Measurements from ENCODE around the gene FCHSD2. TPM values are rescaled to one million over a fixed set of nuclear protein-coding genes. Genes with fewer than 3 reads are reported as not detected.
"Not testable (repeated sequence)": the region's sequence is repeated elsewhere in the genome, so short reads cannot be mapped to it uniquely, and the experiment has no call there.

FCHSD2 gene
- total and polyA plus RNA-seq, 2 of the 13 experiments (the other 11 are each of a cell fraction or from before 2014, with no cell fraction given): 20.5 to 24.8 TPM

DNA sequence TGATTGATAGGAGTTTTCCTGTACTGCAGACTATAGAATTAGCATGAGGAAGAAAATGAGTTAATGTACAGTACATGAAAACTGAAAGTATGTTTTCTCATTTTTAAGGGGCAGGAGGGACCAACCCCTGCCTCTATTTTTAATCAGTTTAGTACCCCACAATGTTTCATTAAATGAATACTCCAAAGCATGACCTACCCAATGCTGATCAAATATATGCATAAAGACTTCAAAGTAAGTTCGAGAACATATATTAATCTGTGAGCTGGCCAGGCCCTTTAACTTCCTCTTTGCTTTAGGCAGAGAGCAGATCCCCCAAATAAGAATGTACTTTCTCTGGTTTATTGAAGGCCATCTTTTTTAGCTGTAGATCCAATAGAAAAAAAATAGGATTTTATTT lies 161.0 kb downstream of the FCHSD2 start:
- CTCF ChIA-PET (ENCODE audit: low intra/inter-chr PET ratio, low total read pairs): no interaction called here
- Histone ChIP-seq H3K4me2 (ENCODE audit: low read depth, low read length) (no peak overlapping the region), H3K27ac (ENCODE audit: extremely low read length, insufficient read depth, low read length) (no peak overlapping the region), H2AFZ (ENCODE audit: low read length) (no peak overlapping the region), H3K79me2 (ENCODE audit: insufficient read depth, low read length) (no peaks in the 10 kb centered on the region), H3K4me1 (ENCODE audit: insufficient read depth, low read length) (peaks cover 6% of the 10 kb centered on the region; the same call in 1 of the 2 replicates), H3K4me3 (replicated peaks in 1 of 3; ENCODE audit: insufficient read depth in 1 of 3, low read depth in 2 of 3, low read length in 3 of 3) (no peak overlapping the region), H3K27me3 (ENCODE audit: control insufficient read depth in 1 of 2, insufficient read depth in 2 of 2, low read length in 2 of 2) (no peaks in the 10 kb centered on the region), H3K9me3 (ENCODE audit: low read length) (no peaks in the 10 kb centered on the region), H3K9ac (ENCODE audit: insufficient read depth, low read depth, low read length) (no peak overlapping the region), H3K36me3 (replicated peaks in 1 of 2; ENCODE audit: control insufficient read depth in 1 of 2, insufficient read depth in 2 of 2, low read length in 2 of 2) (peaks cover 12 to 56% of the 10 kb centered on the region in 2 experiments), H4K20me1 (ENCODE audit: insufficient read depth, low read length) (no peaks in the 10 kb centered on the region)
- DNase-seq (ENCODE audit: low spot score): no peak
- in situ Hi-C loops (cut with HindIII; ENCODE audit: extremely low pct_ligation_motif_present, low pct_unique_long_range_greater_than_20kb): no loop called here
- no peak for FAIRE-seq
- TSS peak; percentile 10 for BruUV-seq (replicated peaks)
- no peak for ATAC-seq
- 97% methylated on average over 1 of the region's 1 CpG for WGBS (ENCODE audit: low lambda C conversion rate)
- TF ChIP-seq PAX8 (CRISPR knock-in tag; IDR thresholded peaks at IDR 0.05; ENCODE audit: borderline replicate concordance) (no peak), ZNF563 (CRISPR knock-in tag; IDR thresholded peaks at IDR 0.05) (no peak), ZSCAN30 (CRISPR knock-in tag; IDR thresholded peaks at IDR 0.05) (no peak), FOXP4 (CRISPR knock-in tag; IDR thresholded peaks at IDR 0.05) (no peak)
- intact Hi-C loops (cut with micrococcal nuclease; ENCODE audit: unreplicated experiment): no loop called here
- POLR2A ChIA-PET: interaction anchor here (0.8 kb wide), 1 partner anchor 159 kb away, joined by 3 read pairs; no protein-coding TSS in a partner anchor

DNA sequence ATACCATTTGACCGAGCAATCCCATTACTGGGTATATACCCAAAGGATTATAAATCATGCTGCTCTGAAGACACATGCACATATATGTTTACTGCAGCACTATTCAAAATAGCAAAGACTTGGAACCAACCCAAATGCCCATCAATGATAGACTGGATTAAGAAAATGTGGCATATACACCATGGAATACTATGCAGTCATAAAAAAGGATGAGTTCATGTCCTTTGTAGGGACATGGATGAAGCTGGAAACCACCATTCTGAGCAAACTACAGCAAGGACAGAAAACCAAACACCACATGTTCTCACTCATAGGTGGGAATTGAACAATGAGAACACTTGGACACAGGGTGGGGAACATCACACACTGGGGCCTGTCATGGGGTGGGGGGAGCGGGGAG lies 164.3 kb downstream of the FCHSD2 start:
- H3K4me3 ChIP-seq (replicated peaks in 1 of 3; ENCODE audit: insufficient read depth in 1 of 3, low read depth in 2 of 3, low read length in 3 of 3); CTCF ChIA-PET (ENCODE audit: low intra/inter-chr PET ratio, low total read pairs); H3K9ac ChIP-seq (ENCODE audit: insufficient read depth, low read depth, low read length); H3K4me2 ChIP-seq (ENCODE audit: low read depth, low read length); H3K79me2 ChIP-seq (ENCODE audit: insufficient read depth, low read length); ATAC-seq; H3K27me3 ChIP-seq (ENCODE audit: control insufficient read depth in 1 of 2, insufficient read depth in 2 of 2, low read length in 2 of 2); FAIRE-seq; H3K4me1 ChIP-seq (ENCODE audit: insufficient read depth, low read length); in situ Hi-C loops (cut with HindIII; ENCODE audit: extremely low pct_ligation_motif_present, low pct_unique_long_range_greater_than_20kb); BruUV-seq (replicated peaks); intact Hi-C loops (cut with micrococcal nuclease; ENCODE audit: unreplicated experiment); H2AFZ ChIP-seq (ENCODE audit: low read length); H3K9me3 ChIP-seq (ENCODE audit: low read length); H4K20me1 ChIP-seq (ENCODE audit: insufficient read depth, low read length); POLR2A ChIA-PET; DNase-seq (ENCODE audit: low spot score); H3K27ac ChIP-seq (ENCODE audit: extremely low read length, insufficient read depth, low read length): not testable (repeated sequence)
- H3K36me3 ChIP-seq (replicated peaks in 1 of 2; ENCODE audit: control insufficient read depth in 1 of 2, insufficient read depth in 2 of 2, low read length in 2 of 2): peaks cover 10 to 58% of the 10 kb centered on the region in 2 experiments; a peak in 4 of 5 replicates
- 100% methylated on average over 2 of the region's 2 CpGs for WGBS (ENCODE audit: low lambda C conversion rate)

DNA sequence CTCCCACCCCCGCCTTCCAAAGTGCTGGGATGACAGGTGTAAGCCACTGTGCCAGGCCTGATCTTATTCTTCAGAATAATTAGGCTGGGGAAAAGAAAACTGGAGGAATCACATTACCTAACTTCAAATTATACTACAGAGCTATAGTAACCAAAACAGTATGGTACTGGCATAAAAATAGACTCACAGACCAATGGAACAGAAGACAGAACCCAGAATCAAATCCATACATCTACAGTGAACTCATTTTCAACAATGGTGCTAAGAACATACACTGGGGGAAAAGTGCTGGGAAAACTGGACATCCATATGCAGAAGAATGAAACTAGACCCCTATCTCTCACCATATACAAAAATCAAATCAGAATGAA lies 165.6 kb downstream of the FCHSD2 start:
- H3K79me2 ChIP-seq (ENCODE audit: insufficient read depth, low read length); BruUV-seq (replicated peaks); DNase-seq (ENCODE audit: low spot score); H3K4me2 ChIP-seq (ENCODE audit: low read depth, low read length); H3K4me1 ChIP-seq (ENCODE audit: insufficient read depth, low read length); H3K9ac ChIP-seq (ENCODE audit: insufficient read depth, low read depth, low read length); ATAC-seq; FAIRE-seq; H3K4me3 ChIP-seq (replicated peaks in 1 of 3; ENCODE audit: insufficient read depth in 1 of 3, low read depth in 2 of 3, low read length in 3 of 3); H2AFZ ChIP-seq (ENCODE audit: low read length); H3K9me3 ChIP-seq (ENCODE audit: low read length); in situ Hi-C loops (cut with HindIII; ENCODE audit: extremely low pct_ligation_motif_present, low pct_unique_long_range_greater_than_20kb); H3K27me3 ChIP-seq (ENCODE audit: control insufficient read depth in 1 of 2, insufficient read depth in 2 of 2, low read length in 2 of 2); intact Hi-C loops (cut with micrococcal nuclease; ENCODE audit: unreplicated experiment); H4K20me1 ChIP-seq (ENCODE audit: insufficient read depth, low read length); H3K27ac ChIP-seq (ENCODE audit: extremely low read length, insufficient read depth, low read length); CTCF ChIA-PET (ENCODE audit: low intra/inter-chr PET ratio, low total read pairs); POLR2A ChIA-PET: not testable (repeated sequence)
- peaks cover 9 to 60% of the 10 kb centered on the region in 2 experiments; a peak in 4 of 5 replicates for H3K36me3 ChIP-seq (replicated peaks in 1 of 2; ENCODE audit: control insufficient read depth in 1 of 2, insufficient read depth in 2 of 2, low read length in 2 of 2)
- 100% methylated on average over 1 of the region's 1 CpG for WGBS (ENCODE audit: low lambda C conversion rate)
